Thyroid gland (tissue), 4 donors: ENCODE measurements around the gene TAS1R2.

ENCODE experiments used
- CTCF ChIP-seq, 6 experiments: fragments of 200-600 bp in 3 of 6; fragments of 450-650 bp in 3 of 6; sonication (generic) in 3 of 6; IDR thresholded peaks; one replicate each; pipeline ENCODE4 v1.5.1; 2016 to 2019; ENCODE audit warnings: antibody characterized with exemption in 6 of 6, mild to moderate bottlenecking in 2 of 6, inconsistent platforms in 1 of 6, moderate library complexity in 1 of 6
- POLR2A ChIP-seq, 2 donors: fragments of 450-650 bp; IDR thresholded peaks; one replicate each; pipeline ENCODE4 v1.6.1; 2017; ENCODE audit warnings: antibody characterized with exemption in 2 of 2, mild to moderate bottlenecking in 2 of 2, moderate library complexity in 1 of 2

- no peak for TF ChIP-seq CTCF (IDR thresholded peaks at IDR 0.05)
- TF ChIP-seq POLR2A (IDR thresholded peaks at IDR 0.05): no peak
Measured at GRCh38 chr1:18829671-18830070, 29.8 kb downstream of the TAS1R2 start.
